ENCODE results near the gene TMEM178A. TPM values are rescaled to one million over a fixed set of nuclear protein-coding genes. Genes with fewer than 3 reads are reported as not detected.
"Not testable (repeated sequence)": the region's sequence is repeated elsewhere in the genome, so short reads cannot be mapped to it uniquely, and the experiment has no call there.

The TMEM178A gene
- 2.6 TPM for total RNA-seq
- long read RNA-seq, partial matches to known transcripts: 0 of 1 reads
- long read RNA-seq, other reads (novel, unspliced or antisense): 0 of 1 reads

DNA sequence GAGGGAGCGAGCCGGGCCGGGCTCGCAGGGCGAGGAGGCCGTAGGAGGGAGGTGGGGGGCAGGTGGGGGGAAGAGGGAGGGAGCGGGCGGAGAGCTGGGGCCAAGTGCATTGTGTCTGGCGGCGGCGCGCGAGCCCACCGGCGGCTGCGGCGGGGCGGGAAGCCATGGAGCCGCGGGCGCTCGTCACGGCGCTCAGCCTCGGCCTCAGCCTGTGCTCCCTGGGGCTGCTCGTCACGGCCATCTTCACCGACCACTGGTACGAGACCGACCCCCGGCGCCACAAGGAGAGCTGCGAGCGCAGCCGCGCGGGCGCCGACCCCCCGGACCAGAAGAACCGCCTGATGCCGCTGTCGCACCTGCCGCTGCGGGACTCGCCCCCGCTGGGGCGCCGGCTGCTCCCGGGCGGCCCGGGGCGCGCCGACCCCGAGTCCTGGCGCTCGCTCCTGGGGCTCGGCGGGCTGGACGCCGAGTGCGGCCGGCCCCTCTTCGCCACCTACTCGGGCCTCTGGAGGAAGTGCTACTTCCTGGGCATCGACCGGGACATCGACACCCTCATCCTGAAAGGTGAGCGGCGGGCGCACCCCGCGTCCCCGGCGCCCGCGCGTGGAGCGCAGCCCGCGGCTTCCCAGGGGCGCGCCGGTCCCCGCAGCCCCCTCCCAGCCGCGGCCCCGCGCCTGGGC, at the start of gene TMEM178A:
TMEM178A (plus strand) TSS at position 107 of the 680 bp plus-strand sequence; CDS start at position 165, 58 bp downstream.
- no peak for DNase-seq (ENCODE audit: low spot score)
- intact Hi-C loops (cut with DNase I): no loop called here

DNA sequence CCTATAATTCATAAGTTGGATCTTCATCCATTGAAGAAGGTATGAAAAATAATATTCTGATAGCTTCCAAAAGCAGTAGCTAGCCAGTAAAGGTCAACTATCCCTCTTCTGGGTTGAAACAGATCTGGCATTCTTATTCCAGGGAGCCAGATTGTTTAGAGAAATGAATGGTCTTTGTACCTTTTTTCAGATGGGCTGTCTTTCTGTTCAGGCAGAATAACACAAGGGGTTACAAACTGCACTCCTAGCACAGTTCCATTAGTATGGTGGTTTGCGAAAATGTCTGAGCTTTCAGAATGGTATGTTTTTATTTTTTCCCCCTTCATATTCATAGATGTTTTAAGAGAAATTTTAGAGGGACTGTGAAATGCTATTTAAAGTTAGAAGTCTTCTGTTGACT, 47.5 kb upstream of the TMEM178A start:
- intact Hi-C loops (cut with DNase I): no loop called here
- no peak for DNase-seq (ENCODE audit: low spot score)

DNA sequence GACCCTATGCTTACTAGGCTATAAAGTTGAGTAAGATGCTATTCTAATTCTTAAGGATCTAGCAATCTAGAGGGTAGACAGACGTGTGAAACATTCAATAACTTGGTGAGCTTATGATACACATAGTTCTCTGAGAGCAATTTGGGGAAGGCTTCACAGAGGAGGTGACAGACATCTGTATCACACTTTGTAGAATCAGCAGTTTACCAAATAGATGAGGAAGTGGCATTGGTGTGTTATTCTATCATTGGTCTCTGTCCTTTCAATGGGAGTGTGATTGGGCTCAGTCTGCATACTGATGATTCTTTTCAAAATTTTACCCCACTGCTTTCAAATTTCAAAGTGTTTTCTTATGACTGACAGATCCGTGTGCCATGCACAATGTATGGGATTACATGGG, 47.0 kb upstream of the TMEM178A start:
- no peak for DNase-seq (ENCODE audit: low spot score)
- intact Hi-C loops (cut with DNase I): no loop called here

DNA sequence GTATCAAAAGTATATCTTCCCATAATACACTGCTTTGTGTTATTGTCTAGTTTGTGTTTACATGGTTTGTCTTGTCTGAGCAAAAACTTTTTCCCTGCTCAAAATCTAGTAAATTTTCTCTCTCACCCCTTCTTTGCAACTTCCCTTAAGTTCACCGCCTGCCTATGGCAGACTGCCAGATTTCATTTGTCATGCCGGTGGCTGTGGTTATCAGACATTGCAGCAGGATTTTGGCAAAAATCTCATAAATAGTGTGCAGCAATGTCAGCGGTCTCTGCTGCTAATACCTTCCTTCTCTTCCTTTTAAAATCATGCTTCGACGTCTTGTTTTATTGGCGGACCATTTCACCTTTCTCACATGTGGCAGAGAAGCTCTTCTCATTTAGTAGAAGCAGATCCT, 45.6 kb upstream of the TMEM178A start:
- intact Hi-C loops (cut with DNase I): no loop called here
- DNase-seq (ENCODE audit: low spot score): no peak

DNA sequence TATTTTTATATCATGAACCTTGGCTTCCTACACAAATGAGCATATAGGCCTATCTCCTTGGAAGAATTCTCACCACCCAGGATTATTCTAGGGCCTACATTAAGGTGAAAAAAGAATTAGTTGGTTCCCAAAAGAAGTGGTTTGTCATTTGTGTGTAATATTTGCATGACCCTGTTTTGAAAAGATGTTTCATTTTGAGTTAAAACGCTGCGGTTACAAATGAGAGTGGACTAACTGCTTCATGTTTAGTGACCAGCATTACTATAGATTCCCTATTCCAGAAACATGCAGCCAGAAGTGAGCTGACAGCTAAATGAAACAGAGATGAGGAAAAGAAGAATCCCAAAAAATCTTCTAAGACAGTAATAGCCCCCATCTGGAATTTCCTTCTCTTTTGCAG, 44.1 kb upstream of the TMEM178A start:
- intact Hi-C loops (cut with DNase I): no loop called here
- DNase-seq (ENCODE audit: low spot score): no peak

DNA sequence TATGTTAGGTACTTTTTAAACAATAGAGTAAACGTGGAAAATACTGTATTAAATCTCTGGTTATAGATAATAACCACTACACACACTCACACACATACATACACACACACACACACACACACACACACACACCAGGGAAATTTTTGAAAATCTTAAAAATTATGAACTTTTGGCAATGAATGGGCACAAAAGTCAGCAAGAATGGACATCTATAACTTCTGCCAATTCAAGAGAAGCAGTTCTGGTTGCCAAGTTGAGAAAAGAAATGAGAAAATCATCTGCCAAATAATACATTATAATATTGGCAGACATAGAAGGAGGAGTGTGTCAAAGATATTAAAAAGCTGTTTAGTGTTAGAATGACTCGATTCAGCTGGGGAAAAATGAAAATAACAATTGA, 42.9 kb upstream of the TMEM178A start:
- intact Hi-C loops (cut with DNase I): no loop called here
- no peak for DNase-seq (ENCODE audit: low spot score)

DNA sequence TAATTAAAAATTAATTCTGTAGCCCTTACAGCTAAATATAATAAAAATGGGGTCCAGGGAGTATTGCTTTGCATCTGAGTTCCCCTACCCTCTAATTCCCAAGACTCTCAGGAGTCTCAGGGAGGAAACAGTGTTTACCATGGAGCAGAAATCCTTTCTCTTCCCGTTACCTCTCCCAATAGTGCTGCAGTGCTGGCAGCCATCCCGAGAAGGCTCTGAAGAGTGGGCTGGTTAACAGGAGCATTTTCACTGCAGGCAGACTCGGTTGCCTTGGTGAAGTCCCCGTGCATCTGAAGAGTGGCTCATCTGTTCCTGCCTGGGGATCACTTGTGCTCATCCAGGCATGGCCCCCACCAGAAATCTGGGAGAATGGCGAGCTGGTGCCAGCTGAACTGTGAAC, 41.8 kb upstream of the TMEM178A start:
- no peak for DNase-seq (ENCODE audit: low spot score)
- intact Hi-C loops (cut with DNase I): no loop called here

DNA sequence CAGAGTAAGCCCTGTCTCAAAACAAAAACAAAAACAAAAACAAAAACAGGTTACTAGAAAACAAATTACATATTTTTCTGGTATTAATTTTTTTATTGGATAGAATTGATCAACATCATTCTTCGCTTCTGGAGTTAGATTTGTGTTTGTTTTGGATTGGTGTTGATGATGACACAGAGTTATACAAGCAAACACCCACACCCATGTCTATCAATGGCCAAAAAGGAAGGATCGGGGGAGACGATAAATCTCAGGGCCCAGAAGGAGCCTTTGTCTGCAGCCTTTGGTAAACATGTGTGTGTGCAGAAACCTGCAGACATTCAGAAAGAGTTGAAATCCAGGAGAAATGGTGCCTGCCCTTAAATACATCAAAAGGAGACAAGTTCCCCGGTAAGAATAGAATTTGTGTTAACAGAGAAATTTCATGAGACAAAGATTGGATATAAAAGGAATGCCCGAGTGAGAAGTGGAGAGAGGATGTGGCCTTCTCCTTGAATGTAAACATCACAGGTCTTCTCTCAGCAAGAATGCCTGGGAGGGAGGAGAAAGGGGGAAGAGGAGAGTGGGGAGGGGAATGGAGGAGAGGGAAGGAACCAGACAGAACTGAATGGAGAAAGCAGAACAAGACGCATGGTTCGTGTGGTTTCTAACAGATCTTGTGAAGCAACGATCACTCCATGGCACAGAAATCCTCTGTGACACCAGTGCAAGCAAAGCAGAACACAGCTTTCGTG, 40.4 kb upstream of the TMEM178A start:
- DNase-seq (ENCODE audit: low spot score): no peak
- intact Hi-C loops (cut with DNase I): no loop called here

DNA sequence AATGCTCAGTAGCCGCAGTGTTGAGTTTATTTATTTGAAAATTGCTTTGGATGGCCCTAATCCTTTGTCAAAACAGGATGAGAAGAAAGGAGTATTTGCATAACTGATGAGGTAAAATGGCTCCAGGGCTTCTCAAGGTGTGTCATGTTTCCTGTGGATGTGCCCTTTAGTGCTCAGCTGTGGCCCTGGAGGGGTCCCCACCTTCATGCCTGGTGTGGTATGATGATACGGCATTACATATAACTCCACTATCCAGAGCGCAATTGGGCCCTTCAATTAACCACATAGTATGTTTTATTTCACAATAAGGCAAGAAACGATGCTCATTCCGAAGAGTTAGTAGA, 39.8 kb upstream of the TMEM178A start:
- intact Hi-C loops (cut with DNase I): no loop called here
- DNase-seq (ENCODE audit: low spot score): no peak

DNA sequence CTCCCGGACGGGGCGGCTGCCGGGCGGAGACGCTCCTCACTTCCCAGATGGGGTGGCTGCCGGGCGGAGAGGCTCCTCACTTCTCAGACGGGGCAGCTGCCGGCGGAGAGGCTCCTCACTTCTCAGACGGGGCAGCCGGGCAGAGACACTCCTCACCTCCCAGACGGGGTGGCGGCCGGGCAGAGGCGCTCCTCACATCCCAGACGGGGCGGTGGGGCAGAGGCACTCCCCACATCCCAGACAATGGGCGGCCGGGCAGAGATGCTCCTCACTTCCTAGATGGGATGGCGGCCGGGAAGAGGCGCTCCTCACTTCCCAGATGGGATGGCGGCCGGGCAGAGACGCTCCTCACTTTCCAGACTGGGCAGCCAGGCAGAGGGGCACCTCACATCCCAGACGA, 37.4 kb upstream of the TMEM178A start:
- DNase-seq (ENCODE audit: low spot score); intact Hi-C loops (cut with DNase I): not testable (repeated sequence)

DNA sequence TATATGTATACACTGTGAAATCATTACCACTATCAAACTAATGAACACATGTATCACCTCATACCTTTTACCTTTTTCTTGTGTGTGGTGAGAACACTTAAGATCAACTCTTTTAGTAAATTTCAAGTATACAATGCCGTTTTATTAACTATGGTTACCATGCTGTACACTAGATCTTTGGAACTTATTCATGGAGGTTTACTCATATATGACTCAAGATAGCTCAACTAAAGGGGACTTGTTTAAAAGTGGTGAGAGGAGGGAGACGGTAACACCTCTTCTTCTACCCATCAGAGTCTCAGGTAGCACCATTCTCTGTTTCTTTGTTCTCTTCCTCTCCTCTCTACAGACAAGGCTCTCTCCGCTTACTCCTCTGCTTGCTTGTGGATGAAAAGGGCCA, 36.1 kb upstream of the TMEM178A start:
- intact Hi-C loops (cut with DNase I): no loop called here
- DNase-seq (ENCODE audit: low spot score): no peak

DNA sequence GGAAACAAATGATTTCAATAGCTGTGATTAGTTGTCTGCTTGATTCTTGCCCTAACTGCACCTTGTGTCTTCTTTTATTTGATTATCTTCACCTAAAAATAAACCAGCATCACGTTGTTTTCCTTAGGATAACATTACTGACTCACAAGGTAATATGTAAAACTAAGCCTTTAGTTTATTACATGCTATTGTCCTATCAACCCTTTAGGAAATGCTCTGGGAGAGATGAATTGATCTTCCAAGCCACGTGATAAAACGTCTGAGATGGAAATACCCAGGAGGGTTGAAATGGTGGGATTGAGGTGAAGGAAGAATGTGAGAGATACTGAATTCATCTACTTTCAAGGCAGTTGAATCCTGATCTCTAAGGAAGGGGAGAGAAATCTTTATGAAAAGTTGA, 34.5 kb upstream of the TMEM178A start:
- intact Hi-C loops (cut with DNase I): no loop called here
- no peak for DNase-seq (ENCODE audit: low spot score)

DNA sequence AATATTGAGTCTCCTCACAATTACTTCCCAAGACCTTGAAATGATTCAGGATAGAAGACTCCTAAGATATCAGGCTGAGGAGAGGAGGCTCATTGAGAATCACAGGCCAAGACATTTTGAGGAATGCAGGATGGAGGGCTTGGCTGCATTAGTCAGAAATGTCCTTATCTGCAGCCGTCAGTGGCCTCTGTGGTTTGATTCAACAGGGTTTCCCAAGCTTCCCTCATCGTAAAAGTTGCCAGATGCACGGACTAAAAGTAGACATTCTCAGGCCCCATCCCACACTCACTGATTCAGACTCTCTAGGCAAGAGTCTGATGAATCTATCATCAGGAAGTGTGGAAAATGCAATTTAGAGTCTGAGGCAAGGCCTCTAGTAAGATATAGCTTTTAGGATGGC, 34.0 kb upstream of the TMEM178A start:
- no peak for DNase-seq (ENCODE audit: low spot score)
- intact Hi-C loops (cut with DNase I): no loop called here

DNA sequence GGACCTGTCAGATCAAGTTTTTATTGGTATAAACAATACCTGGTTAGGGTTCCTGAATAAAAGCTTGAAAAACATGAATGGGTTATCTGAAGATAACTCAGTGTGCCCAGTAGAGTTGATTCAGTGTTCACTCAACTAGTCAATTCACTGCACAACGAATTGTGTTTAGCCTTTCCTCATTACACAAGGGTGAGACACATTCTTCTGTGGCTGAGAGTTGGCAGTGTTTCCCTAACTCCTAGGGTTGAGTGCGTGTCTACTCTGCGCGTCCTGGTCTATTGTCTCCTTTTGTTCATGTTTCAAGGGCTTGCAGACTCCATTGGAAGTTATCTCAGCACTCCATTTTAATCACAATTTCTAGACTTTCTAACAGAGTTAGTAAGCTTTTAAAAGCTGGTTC, 32.8 kb upstream of the TMEM178A start:
- intact Hi-C loops (cut with DNase I): no loop called here
- no peak for DNase-seq (ENCODE audit: low spot score)

DNA sequence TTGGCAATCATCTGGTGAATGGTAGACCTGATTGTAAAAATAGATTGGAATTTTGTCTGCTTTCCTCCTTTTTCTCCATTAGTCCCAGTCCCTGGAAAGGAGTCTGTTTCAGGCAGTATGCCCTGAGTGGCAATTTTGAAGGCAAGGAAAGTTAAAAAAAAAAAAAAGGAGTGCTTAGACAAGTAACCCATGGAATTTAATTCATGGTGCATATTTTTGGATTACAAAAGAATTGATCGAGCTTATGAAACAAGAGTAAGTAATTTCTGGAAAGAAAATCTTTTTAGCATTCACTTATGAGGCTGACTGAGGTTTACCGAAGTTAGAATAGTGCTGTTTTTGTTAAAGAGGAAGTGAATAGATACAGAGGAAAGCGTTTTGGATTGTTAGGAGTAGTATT, 29.4 kb upstream of the TMEM178A start:
- DNase-seq (ENCODE audit: low spot score): no peak
- intact Hi-C loops (cut with DNase I): no loop called here

DNA sequence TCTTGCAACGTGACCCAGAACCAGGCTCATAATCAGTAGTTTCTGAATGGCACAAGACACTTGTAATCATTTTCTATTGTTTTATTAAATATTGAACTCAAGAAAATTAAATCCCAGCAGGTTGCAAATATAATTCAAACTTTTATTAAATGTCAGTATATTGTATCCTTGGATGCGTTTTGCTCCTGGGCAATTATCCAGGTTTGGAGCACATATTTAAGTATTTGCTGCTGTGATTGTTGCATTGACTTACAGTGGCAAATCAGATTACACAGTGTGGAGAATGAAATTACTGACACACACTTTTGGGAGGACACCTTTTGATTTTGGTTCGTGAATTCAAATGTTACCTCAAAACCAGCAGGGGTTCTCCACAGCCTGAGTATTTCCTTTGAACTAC, 27.1 kb upstream of the TMEM178A start:
- intact Hi-C loops (cut with DNase I): no loop called here
- DNase-seq (ENCODE audit: low spot score): no peak

DNA sequence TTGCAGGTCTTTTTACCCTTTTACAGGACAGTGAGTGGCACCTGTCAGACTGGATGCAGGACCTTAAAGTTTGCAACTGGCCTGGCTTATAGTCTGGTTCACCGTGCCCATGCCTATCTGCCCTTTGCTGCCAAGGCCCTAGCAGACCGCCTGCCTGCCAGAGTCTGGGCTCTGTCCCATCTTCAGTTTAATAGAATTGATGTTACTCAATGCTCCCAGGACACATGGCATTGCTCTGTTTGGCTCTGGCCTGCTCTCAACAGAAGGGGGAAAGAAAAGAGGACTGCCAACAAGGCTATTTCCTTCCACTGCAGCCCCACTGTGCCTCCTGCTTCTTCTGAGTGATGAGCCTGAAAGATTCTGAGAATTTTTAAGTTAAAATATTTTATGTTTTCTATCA, 25.6 kb upstream of the TMEM178A start:
- intact Hi-C loops (cut with DNase I): no loop called here
- DNase-seq (ENCODE audit: low spot score): no peak

DNA sequence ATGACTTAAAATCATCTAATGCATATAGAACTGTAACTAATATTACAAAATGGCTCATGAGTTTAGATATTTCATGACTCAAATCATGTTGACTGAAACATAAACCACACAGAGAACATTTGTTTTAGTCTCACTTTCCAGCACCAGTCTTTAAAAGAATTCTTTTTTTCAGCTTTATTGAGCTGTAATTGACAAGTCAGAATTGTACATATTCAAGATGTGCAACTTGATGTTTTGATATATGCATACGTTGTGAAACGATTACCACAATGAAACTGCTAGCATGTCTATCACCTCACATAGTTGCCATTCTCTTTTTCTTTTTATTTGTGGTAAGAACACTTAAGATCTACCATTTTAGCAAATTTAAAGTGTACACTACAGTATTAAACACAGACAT, 25.0 kb upstream of the TMEM178A start:
- intact Hi-C loops (cut with DNase I): no loop called here
- no peak for DNase-seq (ENCODE audit: low spot score)

DNA sequence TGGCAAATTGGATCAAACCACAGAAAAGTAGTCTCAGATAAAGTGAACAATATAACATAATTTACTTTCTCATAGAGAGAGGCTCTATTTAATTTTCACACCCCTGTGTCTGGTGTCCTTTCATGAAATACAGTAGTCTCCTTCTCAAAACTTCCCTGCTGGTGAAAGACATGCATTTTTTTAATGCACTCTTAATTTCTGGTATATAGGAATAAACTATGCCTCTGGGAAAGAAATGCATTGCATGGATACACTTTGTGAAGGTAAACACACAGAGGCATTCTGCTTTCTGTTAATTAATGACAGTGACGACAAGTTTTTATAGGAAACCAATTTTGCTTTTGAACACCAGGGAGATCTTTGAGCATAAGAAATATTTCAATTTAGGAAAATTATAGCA, 24.1 kb upstream of the TMEM178A start:
- intact Hi-C loops (cut with DNase I): no loop called here
- DNase-seq (ENCODE audit: low spot score): no peak

DNA sequence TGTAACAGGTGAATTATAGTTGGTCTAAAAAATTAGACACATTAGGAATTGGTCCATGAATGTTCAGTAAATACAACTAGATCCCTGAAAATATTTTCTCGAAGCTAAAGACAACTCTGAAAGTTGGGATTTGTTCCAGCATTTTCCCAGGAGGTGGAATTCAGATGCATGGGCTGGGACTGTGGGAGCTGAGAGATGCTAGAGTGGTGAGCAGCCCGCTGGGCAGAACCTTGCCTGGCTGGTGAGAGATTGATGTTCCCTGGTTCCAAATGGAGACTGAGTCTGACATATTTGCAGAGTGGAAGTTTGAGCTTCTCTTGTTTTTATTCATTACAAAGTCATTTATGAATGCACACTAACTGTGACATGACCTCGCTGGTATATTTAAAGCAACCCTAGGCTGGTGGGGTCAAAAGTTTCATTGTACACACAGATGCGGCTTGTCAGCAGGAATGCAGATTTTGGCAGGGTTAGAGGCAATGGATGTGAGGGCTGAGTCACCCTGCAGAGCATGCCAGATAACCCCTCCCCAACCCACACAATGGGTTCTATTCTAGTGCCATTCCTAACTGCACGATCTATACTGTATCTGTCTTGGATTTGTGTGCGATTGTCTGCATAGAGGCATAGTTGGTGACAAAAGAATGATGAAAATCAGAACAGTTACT, 23.5 kb upstream of the TMEM178A start:
- no peak for DNase-seq (ENCODE audit: low spot score)
- intact Hi-C loops (cut with DNase I): no loop called here

DNA sequence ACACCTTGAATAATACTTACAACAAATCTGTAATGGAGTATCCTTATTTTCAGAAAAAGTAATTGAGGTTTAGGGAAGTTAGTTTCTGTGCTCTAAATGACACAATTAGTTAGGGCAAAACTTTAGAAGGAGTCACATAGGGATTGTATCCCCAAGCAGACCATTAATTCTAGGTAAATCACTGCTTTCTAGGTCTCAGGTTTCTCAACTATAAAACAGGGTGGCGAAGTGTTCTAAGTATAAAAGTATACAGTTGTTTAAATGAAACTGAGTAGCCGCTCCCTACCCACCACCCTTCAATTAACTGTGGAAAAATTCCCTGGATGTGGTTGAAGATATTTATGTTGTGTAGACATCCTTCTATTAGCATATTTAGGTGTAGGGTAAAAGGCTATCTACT, 19.9 kb upstream of the TMEM178A start:
- DNase-seq (ENCODE audit: low spot score): no peak
- intact Hi-C loops (cut with DNase I): no loop called here
